NCI-H2227 (cell line): ENCODE results near the gene NUCKS1.

Source experiments
- DNase-seq: peaks from one replicate; lab custom pipeline; 2025; ENCODE audit not compliant: unreplicated experiment; lab: John Stamatoyannopoulos, UW

The NUCKS1 gene

DNA sequence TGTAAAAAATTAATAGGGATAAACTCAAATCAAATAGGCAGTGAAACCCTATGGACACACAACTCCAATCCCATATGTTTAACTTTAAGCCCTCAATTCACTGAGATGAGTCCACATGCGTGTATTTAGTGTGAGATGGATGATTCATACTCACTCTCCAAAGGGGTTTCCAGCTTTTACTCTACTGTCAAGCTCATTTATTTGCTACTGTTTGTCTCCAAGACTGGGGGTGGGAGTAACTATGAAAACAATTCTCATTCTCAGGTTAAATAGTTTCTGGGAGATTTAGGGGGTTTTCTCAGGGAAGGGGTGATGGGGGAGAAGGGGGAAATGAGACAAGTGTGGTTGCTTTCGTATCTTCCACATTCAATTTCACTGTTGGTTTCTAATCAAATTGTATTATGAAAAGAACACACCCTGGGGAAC, 22.6 kb upstream of the NUCKS1 start:
- no peak for DNase-seq

DNA sequence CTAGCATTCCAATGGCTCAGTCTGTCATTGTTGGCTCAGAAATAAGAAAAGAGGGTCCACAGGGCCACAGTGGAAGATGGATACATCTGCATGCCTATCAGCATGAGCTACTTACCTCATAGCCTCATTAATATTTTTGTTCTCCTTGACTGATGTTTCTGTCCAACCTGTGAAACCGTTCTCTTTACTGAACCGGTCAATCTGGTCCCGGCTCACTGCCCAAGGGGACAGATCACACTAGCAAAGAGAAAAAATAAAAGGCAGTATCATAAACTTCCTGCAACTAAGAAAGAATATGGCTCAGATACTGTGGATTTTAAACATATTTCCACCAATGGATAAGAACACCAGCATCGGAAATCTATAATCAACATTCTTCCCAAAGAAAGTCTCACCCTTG, 20.6 kb upstream of the NUCKS1 start:
- DNase-seq: no peak

DNA sequence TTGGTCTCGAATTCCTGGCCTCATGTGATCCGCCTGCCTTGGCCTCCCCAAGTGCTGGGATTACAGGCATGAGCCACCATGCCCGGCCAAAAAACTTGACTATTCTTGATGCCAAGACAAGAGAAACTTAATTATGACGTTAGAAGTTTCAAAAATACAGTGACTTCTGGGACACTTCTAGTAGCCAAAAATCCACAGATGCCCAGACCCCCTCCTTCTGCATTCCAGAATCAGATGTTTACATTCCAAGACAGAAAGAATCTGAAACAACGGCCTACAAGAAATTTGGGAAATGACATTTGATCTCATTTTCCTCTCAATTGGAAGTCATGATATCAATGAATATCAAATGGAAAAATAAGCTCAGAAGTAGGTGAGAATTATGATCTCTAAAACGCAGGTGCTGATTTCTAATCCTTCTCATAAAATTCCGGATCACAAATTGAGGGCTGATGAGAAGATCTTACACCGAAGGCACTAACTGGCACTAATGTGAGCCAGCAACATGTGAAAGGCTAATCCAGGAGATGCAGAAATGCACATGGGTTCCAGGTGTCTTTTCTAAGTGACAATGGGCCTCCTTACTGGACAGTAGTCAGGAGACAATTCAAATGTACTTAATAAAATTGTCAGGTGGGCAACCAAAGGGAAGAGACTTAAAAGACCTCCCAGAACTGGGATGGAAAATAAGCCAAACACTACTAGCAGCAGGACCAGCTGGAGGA, 19.8 kb upstream of the NUCKS1 start:
- DNase-seq: no peak

DNA sequence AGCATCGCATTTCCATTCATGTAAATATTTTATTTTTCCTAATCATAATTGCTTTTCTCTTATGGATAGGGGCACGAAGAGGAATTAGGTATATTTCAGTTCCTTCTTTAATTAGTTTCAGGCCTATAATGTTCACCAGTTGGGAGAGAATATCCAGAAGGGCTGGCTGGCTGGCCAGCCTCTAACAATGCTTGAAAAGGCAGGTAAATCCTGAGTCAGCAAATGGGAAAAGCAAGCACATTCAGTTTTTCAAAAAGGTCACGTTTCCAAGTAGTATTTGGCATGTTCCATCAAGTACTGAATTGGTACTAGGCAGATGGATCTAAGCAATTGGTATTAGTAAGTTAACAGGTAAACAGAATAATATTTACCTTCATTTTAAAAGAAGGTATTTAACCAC, 17.3 kb upstream of the NUCKS1 start:
- no peak for DNase-seq

DNA sequence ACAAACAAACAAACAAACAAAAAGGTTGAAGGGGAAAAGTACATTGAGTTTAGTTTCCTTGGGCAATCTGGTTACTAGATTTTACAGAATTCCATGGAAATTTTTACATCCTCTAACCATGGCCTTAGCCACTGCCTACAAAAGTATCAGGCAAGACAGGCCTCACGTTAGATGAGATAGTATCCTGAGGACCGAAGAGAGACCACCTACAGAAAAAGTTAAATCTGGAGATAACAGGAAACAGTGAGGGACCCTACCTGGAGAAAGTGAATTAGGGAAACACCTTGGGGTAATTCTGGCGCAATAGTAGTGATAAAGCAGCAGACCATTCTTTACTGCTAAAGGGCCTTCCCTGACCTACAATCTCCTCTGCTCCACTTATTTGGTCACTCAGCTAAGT, 16.6 kb upstream of the NUCKS1 start:
- DNase-seq: no peak

DNA sequence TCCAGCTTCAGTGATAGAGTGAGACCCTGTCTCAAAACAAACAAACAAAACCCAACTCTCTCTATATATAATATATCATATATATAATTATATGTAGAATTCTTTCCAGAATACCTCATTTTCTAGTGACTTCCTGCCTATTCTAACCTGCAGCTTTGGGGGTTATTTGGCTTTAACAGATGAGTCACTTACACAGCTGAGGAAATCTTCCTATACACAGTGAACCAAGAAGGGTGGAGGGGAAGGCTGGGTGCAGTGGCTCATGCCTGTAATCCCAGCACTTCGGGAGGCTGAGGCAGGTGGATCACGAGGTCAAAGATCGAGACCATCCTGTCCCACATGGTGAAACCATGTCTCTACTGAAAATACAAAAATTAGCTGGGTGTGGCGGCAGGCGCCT, 16.1 kb upstream of the NUCKS1 start:
- no peak for DNase-seq

DNA sequence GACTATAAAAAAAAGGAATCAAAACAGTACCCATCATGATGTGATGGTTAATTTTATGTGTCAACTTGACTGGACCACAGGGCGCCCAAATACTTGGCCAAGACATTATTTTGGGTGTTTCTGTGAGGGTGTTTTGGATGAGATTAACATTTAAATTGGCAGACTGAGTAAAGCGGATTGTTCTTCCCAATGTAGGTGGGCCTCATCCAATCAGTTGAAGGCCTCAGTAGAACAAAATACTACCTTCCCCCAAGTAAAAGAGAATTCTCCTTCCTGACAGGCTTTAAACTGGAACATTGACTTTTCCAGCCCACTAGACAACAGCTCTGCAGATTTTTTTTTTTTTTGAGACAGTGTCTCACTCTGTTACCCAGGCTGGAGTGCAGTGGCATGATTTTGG, 14.6 kb upstream of the NUCKS1 start:
- no peak for DNase-seq

DNA sequence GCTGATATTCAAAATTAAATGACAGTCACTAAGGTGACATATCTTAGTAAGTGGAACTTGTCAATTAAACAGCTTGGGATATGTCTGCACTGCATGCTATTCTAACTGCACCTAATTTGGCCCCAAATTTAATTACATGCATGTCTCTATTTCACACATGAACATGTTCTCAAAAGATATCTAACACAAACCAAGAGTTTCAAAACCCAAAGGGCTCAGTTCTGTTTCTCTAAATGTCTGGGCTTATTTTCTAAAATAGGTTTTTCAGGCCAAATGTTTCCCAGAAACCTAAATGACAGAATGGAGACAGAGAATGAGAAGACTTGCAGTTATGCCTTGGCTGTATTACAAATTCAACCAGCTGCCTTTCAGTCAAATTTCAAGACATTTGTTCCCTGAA, 14.0 kb upstream of the NUCKS1 start:
- DNase-seq: no peak

DNA sequence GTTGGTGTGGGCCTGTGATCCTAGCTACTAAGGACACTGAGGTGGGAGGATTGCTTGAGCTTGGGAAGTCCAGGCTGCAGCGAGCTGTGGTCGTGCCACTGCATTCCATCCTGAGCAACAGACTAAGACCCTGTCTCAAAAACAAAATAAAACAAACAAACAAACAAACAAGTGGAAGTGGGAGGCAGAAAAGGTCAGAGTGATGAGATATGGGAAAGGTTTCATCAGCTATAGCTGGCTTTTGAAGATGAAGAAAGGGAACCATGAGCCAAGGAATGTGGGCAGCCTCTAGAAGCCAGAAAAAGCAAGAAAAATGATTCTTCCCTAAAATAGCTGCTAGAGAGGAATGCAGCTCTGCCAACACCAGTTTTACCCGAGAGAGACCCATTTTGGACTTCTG, 10.6 kb upstream of the NUCKS1 start:
- DNase-seq: no peak

DNA sequence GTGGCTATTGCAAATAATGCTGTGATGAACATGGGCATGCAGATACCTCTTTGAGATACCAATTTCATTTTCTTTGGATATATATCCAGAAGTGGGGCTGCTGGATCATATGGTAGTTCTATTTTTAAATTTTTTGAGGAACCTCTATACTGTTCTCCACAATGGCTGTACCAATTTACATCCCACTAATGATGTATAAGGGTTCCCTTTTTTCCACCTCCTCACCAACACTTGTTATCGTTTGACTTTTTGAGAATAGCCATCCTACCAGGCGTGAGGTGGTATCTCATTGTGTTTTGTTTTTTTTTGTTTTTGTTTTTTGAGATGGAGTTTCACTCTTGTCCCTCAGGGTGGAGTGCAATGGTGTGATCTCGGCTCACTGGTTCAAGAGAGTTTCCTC, 6.6 kb upstream of the NUCKS1 start:
- DNase-seq: no peak

DNA sequence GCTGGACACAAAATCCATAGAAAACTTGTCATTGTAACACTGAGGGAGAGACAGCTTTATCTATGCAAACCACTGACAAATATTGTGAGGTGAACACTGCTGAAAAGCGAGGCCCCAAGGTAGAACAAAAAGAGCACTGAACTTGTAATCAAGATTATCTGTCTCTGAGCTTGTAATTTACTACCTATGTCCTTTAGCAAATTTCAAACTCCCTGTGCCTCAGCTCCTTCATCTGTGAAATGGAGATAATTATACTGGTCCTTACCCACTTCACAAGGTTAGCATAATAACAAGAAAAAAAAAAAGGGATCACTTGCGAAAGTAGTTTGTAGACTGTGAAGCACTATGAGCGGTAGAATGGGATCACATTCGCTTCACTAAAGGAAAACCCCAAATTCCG, 4.9 kb upstream of the NUCKS1 start:
- no peak for DNase-seq

DNA sequence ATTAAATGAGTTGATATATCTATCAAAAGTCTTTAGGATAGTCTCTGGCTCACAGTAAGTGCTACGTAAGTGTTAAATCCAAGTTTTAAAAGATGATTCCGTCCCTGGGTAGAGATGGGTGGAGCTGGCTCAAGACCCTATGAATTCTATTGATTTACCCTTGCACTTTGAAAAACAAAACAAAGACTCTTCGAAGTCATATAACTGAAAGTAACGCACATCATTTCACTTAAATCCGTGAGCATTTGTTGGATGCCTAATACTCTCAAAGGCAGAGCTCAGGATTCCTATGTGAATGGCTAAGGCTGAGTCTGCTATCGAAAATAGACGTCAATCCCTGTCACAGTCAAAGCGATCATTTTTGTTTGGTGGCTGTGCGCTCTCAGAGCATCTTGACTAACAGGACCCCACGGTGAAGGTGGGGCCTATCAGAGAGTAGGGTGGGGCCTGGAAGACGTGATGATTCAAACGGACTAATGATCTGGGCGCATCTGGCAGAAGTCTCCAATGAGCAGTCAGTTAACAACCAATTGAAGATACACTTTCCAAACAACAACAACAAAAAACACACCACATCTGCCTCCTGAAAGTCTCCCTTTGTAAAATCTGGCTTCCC, 1.2 kb upstream of the NUCKS1 start:
- DNase-seq: peak; percentile 69

DNA sequence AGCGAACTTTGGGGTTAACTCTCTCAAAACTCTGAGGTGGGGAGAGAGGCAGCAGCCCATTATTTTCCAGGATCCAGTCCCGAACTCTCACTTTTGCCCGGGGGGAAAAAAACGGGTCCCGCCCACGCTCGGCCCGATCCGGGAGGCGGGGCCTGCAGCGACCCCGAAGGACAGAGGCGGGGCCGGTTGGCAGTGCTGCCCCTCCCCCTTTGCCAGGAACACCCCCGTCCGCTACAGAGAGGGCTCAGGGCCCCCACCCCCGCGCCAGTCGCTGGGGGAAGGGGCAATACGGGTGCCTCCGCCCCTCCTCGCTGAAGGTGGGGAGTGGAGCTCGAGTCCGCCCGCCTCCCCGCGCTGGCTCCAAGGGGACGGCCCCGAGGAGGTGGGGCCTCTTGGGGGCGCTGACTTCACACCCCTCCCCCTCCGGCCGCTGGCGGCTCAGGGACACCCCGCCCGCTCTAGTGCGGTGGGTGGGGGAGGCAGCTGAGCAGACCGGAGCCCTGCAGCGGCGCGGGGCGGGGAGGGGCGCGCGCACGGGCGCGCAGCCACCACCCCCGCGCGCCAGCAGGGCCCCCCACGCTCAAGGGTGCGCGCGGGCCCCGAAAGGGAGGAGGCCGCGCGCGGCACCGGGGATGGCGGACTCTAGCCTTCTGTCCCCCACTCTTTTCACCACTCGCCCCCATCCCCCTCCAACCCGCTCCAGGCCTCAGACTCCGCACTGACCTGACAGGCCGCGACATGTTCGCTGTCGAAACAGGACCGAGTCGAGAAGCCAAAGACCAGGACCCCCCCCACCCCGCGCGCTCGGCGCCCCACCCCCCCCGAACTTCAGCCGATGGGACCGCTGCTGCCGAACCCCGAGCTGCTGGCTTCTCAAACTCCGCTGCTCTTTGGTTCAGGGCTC, 496 bp downstream of the NUCKS1 start:
- DNase-seq: peak; percentile 97

DNA sequence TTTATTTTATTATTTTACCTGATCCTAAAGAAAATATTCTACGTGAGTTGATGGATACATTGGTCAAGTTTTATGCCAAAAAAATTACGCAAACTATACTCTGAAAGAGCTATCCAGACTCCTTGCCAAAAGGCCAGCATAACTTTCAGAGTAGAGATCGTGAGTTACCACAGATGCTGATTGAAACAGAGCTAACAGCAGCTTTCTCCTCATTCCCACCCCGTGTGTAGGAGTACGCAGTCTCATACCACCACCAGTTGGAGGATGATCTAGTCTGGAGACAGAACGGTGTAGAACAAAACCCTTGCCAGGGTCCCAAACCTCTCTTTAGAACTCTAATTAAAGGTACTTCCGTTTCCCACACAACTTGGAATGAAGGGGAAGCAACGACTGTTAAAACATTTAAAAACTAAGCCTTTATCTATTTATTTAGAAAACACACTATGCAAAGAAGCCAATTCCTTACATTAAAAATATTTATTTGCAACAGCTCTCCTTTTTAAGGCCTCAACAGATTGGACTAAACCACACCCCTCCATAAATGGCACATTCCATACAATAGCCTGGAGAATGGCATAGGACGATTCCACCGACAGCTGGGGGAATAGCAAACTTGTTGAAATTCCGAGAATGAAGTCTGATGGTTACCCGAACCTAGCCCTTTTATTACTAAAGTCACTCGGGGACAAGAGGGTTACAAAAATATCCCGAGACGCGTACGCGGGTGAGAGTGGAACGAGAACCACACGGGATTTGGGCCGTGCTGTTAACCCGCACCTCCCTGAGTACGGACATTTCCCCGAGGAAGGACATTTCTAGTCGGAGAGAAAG, 1.4 kb downstream of the NUCKS1 start:
- peak; percentile 78 for DNase-seq

DNA sequence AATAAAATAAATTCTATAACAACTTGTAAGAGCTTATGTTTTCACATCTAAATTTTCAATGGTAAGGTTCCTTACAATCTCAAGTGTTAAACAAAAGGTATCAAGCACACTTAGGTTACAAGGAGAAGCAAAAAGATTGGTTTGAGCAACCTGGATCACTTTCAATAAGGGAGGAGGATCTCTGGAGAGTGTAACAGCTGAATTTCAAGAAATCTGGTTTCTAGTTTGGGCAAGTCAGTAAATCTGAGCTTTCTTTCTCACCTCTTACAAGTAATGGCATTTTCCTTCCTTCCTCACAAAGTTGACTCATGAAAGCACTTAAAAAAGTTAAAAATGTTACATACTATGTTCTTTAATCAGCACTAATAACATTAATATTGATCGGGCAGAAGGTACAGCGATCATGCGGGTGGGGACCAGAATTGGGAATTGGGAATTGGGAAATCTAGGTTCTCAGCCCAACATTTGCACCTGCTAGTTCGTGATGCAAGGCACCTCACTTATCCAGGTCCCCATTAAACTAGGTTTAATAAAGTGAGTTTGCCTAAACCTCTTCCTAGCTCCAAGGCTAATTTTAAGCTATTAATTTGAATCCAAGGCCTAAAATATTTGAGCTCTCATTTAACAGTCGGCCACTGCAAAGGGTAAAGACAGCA, 3.1 kb downstream of the NUCKS1 start:
- no peak for DNase-seq

DNA sequence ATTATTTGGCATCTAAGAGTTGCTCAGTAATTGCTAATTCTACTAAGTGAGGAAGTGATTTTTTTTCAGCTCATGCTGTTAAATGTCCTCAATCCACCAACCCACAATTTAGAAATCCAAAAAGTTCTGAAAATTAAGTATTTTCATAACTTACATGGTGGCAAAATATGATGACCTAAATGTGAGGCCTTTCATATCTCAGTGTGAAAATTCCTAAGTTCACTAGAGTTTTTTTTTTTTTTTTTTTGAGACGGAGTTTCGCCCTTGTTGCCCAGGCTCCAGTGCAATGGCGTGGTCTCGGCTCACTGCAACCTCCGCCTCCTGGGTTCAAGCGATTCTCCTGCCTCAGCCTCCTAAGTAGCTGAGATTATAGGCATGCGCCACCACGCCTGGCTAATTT, 5.6 kb downstream of the NUCKS1 start:
- no peak for DNase-seq

DNA sequence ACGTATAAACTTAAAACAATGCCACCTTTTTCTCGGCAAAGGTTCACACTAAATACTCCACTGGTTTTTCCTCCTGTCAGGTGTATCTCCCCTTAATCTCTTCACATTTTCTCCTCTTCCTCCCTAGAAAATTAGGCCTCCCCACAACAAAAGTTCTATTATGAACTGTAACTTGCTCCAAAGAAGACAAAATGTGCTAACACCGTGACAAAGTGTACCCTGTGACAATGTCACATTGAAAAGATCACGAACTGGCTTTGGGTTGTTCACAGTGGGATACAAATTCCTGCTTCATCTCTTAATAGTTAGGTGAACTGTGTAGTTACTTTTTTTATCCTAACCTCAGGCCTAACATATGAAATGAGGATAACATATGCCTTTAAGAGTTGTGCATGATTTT, 6.0 kb downstream of the NUCKS1 start:
- no peak for DNase-seq

DNA sequence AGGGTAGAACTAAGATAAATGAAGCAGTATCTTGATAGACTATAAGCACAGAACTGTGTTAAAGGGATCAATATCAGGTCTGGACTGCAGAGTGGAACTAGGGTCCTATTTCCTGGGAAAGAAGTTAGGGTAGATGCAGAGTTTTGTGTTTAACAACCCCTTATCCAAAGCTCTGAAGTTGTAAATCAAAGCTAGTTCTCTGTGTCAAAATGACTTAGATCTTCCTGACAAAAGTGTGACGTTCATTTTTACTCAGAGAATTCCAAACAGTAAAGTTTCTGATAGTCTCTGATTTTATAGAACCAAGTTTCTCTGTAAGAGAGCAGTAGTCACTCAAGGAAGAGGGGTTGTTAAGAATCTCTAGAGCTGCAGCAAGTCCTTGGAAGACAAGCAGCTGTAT, 8.3 kb downstream of the NUCKS1 start:
- DNase-seq: no peak

DNA sequence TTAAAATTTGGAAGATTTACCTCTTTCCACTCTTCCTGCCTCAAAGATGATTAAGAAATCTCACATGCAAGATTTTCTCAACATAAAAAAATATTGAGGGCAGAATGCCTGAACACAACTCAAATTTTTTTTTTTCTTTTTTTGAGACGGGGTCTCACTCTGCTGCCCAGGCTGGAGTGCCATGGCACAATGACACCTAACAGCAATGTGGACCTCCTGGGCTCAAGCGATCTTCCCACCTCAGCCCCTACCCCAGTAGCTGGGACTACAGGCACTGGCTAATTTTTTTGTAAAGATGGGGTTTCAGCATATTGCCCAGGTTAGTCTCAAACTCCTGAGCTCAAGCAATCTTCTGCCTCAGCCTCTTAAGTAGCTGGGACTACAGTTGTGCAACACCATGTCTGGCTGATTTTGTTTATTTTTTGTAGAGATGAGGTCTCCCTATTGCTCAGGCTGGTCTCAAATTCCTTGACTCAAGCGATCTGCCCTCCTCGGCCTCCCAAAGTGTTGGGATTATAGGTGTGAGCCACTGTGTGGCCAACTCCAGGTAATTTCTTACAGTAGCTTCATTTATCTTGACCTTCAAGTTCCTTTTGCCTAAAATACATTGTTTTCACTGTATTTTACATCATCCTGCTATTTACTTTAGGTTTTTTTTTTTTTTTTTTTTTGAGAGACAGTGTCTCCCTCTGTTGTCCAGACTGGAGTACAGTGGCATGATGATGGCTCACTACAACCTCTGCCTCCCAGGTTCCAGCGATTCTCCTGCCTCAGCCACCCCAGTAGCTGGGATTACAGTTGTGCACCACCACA, 10.4 kb downstream of the NUCKS1 start:
- no peak for DNase-seq

DNA sequence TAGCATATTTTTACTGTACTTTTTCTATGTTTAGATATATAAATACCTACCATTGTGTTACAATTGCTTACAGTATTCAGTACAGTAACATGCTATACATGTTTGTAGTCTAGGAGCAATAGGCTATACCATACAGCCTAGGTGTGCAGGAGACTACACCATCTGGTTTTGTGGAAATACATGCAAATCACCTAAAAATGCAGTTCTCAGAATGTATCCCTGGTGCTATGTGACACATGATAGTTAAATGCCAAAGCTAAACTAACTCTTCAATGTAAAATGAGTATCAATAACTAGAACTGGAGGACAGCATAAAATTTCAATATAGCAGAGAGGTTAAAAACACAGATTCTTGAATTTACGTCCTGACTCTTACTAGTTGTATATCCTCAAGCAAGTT, 14.8 kb downstream of the NUCKS1 start:
- no peak for DNase-seq
